Body of pancreas (tissue), 4 donors: ENCODE measurements around the gene KMT5C.

Experiments
- POLR2A ChIP-seq, 3 donors: fragments of 450-650 bp; IDR thresholded peaks; one replicate each; pipeline ENCODE4 v1.6.1; 2016; ENCODE audit warnings: antibody characterized with exemption in 3 of 3, mild to moderate bottlenecking in 2 of 3
- TF ChIP-seq, protein P1 (sequence below), 7 experiments: fragments of 450-650 bp in 4 of 7; fragments of 200-600 bp in 3 of 7; sonication (generic) in 3 of 7; IDR thresholded peaks; one replicate each; pipeline ENCODE4 v1.5.1; 2016 to 2019; ENCODE audit warnings: antibody characterized with exemption in 7 of 7

DNA sequence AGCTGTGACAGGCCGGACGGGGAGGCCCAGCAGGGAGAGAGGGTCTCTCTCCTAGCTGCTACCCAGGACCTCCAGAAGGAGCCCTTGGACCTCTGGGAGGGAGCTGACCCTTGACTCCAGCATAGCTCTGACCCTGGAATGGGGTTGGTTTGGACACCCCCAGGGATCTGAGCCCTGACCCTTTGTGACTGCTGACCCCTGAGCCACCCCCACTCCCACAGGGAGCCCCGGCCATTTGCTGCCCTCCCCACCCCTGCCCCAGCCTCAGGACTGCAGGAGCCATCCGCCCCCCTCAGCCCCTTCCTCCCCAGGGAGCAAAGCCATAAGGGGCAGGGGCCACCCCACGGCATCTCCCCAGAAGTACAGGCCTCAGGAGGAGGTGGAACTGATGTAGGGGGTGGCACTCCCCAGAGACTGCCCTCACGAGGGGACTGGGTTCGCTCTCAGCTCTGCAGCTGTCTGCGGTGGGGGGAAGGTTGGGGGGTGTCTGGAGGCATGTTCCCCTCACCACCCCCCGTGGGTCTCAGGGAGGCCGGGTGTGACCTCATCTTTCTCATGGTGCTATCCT is 7.8 kb downstream of the KMT5C start:
- TF ChIP-seq, protein P1, sequence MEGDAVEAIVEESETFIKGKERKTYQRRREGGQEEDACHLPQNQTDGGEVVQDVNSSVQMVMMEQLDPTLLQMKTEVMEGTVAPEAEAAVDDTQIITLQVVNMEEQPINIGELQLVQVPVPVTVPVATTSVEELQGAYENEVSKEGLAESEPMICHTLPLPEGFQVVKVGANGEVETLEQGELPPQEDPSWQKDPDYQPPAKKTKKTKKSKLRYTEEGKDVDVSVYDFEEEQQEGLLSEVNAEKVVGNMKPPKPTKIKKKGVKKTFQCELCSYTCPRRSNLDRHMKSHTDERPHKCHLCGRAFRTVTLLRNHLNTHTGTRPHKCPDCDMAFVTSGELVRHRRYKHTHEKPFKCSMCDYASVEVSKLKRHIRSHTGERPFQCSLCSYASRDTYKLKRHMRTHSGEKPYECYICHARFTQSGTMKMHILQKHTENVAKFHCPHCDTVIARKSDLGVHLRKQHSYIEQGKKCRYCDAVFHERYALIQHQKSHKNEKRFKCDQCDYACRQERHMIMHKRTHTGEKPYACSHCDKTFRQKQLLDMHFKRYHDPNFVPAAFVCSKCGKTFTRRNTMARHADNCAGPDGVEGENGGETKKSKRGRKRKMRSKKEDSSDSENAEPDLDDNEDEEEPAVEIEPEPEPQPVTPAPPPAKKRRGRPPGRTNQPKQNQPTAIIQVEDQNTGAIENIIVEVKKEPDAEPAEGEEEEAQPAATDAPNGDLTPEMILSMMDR (IDR thresholded peaks at IDR 0.05): no peak
- no peak for TF ChIP-seq POLR2A (IDR thresholded peaks at IDR 0.05)
